HepG2 (cell line): ENCODE results near the gene C19orf18. TPM values are rescaled to one million over a fixed set of nuclear protein-coding genes. Genes with fewer than 3 reads are reported as not detected.

Experiments used
- CREB1 ChIP-seq, 2 experiments: fragments of 450-650 bp in 1 of 2; IDR thresholded peaks; 2 replicates each; pipeline ENCODE4 v1.6.1; 2016 to 2017; ENCODE audit warnings: control low read depth in 1 of 2, mild to moderate bottlenecking in 1 of 2, missing compliant biosample characterization in 1 of 2, missing genetic modification characterization in 1 of 2
- U2AF1 ChIP-seq: fragments of 200-400 bp; formaldehyde crosslinking; optimal IDR thresholded peaks from 2 replicates; pipeline ENCODE3; 2017; ENCODE audit warnings: mild to moderate bottlenecking, low read depth, low read length
- ZNF563 ChIP-seq: sonication (generic); formaldehyde crosslinking; IDR thresholded peaks from 2 replicates; pipeline ENCODE4 v1.8.0; 2022; ENCODE audit warnings: mild to moderate bottlenecking, moderate library complexity, missing genetic modification reagents
- polyA plus RNA-seq, 8 experiments: library from polyadenylated mRNA; depleted of rRNA in 3 of 8; stranded (reverse) in 7 of 8; unstranded in 1 of 8; fragments of >200 nt; fragmentation: Illumina TruSeq in 4 of 8; extraction: Trizol in 4 of 8; gene quantifications; 2 replicates each; pipeline versions ENCODE4 v1.2.1 to v1.2.3, GENCODE V29; 2011 to 2016; ENCODE audit warnings: low read depth in 4 of 8, missing spikeins in 1 of 8, mixed read lengths in 1 of 8; ENCODE audit not compliant: insufficient read depth in 1 of 8
- total RNA-seq, 5 experiments: library from RNA; depleted of rRNA; stranded (reverse); fragments of >200 nt; fragmentation: Illumina TruSeq; extraction: Trizol; gene quantifications; 2 replicates each; pipeline ENCODE4 v1.2.3, GENCODE V29; 2016; ENCODE audit warnings: low read depth in 1 of 5
- TF ChIP-seq, protein P1 (sequence below): sonication (generic); formaldehyde crosslinking; IDR thresholded peaks from 2 replicates; pipeline ENCODE4 v1.4.0; 2020; ENCODE audit warnings: missing genetic modification reagents, borderline replicate concordance
- TF ChIP-seq, protein P2 (sequence below): sonication (generic); formaldehyde crosslinking; IDR thresholded peaks from 2 replicates; pipeline ENCODE4 v1.9.0; 2021; ENCODE audit warnings: missing genetic modification reagents, borderline replicate concordance
- TF ChIP-seq, protein P3 (sequence below): sonication (generic); formaldehyde crosslinking; IDR thresholded peaks from 2 replicates; pipeline ENCODE4 v1.9.0; 2022; ENCODE audit warnings: low read depth, missing genetic modification reagents
- TF ChIP-seq, protein P4 (sequence below): sonication (generic); formaldehyde crosslinking; IDR thresholded peaks from 2 replicates; pipeline ENCODE4 v1.4.0; 2020; ENCODE audit warnings: missing genetic modification reagents, borderline replicate concordance
- TF ChIP-seq, protein P5 (sequence below): IDR thresholded peaks from 2 replicates; pipeline ENCODE4 v1.6.1; 2016; ENCODE audit warnings: missing genetic modification reagents, missing compliant biosample characterization
- TF ChIP-seq, protein P6 (sequence below): sonication (generic); formaldehyde crosslinking; IDR thresholded peaks from 2 replicates; pipeline ENCODE4 v1.8.1; 2023; ENCODE audit warnings: mild to moderate bottlenecking, missing genetic modification reagents
- TF ChIP-seq, protein P7 (sequence below): sonication (generic); formaldehyde crosslinking; IDR thresholded peaks from 2 replicates; pipeline ENCODE4 v1.4.0; 2020; ENCODE audit warnings: mild to moderate bottlenecking, low read depth, missing genetic modification reagents
- TF ChIP-seq, protein P8 (sequence below): sonication (generic); formaldehyde crosslinking; IDR thresholded peaks from 2 replicates; pipeline ENCODE4 v1.8.1; 2023; ENCODE audit warnings: missing genetic modification reagents, inconsistent platforms, borderline replicate concordance

Gene C19orf18
- total and polyA plus RNA-seq, 2 of the 13 experiments (the other 11 are each of a cell fraction or from before 2014, with no cell fraction given) = 0.38 to 0.55 TPM

DNA sequence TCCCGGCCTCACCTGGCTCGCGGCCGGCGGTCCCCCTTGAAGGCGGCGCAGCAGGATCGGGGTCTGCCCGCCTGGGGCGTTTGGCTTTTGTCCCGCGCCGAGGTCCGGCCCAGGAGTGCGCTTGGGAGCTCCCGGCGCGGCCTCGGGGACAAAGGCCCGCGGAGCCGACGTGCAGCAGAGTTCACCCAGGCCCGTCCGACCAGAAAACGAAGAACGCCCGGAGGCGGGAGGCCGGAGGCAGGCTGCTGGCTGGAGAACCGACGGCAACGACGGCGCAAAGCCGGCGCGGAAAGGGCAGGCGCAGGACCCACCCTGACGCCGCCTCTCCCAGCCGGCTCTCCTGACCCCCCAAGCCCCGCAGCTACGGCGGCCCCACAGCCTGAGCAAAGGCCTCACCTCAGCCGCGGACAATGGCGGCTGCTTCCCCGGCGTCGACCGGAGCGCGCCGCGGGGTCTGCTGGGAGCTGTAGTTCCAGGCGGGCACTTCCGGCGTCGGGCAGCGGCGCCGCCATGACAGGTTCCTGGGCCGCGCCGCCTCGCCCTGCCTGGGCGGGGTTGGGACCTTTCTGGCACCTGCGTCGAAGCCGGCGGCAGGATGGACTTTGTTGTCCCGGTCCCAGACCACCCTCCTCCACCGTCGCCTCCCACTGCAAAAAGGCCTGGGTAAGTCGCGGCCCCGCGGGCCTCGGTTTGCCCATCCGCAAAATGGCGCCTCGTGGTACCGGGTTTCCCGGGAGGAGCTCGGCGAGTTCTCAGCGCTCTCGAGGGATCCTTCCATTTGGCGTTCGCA is 28.2 kb upstream of the C19orf18 start, which contains the start of gene ZNF606 (continued):
- TF ChIP-seq U2AF1 (no peak), CREB1 (IDR thresholded peaks at IDR 0.05) (peak; percentile 68), CREB1 (CRISPR knock-in tag; IDR thresholded peaks at IDR 0.05) (no peak; the same call in 1 of the 2 replicates), ZNF563 (CRISPR knock-in tag) (peak; percentile 89)
- TF ChIP-seq, protein P1, sequence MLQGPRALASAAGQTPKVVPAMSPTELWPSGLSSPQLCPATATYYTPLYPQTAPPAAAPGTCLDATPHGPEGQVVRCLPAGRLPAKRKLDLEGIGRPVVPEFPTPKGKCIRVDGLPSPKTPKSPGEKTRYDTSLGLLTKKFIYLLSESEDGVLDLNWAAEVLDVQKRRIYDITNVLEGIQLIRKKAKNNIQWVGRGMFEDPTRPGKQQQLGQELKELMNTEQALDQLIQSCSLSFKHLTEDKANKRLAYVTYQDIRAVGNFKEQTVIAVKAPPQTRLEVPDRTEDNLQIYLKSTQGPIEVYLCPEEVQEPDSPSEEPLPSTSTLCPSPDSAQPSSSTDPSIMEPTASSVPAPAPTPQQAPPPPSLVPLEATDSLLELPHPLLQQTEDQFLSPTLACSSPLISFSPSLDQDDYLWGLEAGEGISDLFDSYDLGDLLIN (CRISPR knock-in tag) = no peak
- TF ChIP-seq, protein P2, sequence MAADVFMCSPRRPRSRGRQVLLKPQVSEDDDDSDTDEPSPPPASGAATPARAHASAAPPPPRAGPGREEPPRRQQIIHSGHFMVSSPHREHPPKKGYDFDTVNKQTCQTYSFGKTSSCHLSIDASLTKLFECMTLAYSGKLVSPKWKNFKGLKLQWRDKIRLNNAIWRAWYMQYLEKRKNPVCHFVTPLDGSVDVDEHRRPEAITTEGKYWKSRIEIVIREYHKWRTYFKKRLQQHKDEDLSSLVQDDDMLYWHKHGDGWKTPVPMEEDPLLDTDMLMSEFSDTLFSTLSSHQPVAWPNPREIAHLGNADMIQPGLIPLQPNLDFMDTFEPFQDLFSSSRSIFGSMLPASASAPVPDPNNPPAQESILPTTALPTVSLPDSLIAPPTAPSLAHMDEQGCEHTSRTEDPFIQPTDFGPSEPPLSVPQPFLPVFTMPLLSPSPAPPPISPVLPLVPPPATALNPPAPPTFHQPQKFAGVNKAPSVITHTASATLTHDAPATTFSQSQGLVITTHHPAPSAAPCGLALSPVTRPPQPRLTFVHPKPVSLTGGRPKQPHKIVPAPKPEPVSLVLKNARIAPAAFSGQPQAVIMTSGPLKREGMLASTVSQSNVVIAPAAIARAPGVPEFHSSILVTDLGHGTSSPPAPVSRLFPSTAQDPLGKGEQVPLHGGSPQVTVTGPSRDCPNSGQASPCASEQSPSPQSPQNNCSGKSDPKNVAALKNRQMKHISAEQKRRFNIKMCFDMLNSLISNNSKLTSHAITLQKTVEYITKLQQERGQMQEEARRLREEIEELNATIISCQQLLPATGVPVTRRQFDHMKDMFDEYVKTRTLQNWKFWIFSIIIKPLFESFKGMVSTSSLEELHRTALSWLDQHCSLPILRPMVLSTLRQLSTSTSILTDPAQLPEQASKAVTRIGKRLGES (CRISPR knock-in tag) = no peak
- TF ChIP-seq, protein P3, sequence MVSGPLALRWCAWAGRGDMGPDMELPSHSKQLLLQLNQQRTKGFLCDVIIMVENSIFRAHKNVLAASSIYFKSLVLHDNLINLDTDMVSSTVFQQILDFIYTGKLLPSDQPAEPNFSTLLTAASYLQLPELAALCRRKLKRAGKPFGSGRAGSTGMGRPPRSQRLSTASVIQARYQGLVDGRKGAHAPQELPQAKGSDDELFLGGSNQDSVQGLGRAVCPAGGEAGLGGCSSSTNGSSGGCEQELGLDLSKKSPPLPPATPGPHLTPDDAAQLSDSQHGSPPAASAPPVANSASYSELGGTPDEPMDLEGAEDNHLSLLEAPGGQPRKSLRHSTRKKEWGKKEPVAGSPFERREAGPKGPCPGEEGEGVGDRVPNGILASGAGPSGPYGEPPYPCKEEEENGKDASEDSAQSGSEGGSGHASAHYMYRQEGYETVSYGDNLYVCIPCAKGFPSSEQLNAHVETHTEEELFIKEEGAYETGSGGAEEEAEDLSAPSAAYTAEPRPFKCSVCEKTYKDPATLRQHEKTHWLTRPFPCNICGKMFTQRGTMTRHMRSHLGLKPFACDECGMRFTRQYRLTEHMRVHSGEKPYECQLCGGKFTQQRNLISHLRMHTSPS (CRISPR knock-in tag) = no peak
- TF ChIP-seq, protein P4, sequence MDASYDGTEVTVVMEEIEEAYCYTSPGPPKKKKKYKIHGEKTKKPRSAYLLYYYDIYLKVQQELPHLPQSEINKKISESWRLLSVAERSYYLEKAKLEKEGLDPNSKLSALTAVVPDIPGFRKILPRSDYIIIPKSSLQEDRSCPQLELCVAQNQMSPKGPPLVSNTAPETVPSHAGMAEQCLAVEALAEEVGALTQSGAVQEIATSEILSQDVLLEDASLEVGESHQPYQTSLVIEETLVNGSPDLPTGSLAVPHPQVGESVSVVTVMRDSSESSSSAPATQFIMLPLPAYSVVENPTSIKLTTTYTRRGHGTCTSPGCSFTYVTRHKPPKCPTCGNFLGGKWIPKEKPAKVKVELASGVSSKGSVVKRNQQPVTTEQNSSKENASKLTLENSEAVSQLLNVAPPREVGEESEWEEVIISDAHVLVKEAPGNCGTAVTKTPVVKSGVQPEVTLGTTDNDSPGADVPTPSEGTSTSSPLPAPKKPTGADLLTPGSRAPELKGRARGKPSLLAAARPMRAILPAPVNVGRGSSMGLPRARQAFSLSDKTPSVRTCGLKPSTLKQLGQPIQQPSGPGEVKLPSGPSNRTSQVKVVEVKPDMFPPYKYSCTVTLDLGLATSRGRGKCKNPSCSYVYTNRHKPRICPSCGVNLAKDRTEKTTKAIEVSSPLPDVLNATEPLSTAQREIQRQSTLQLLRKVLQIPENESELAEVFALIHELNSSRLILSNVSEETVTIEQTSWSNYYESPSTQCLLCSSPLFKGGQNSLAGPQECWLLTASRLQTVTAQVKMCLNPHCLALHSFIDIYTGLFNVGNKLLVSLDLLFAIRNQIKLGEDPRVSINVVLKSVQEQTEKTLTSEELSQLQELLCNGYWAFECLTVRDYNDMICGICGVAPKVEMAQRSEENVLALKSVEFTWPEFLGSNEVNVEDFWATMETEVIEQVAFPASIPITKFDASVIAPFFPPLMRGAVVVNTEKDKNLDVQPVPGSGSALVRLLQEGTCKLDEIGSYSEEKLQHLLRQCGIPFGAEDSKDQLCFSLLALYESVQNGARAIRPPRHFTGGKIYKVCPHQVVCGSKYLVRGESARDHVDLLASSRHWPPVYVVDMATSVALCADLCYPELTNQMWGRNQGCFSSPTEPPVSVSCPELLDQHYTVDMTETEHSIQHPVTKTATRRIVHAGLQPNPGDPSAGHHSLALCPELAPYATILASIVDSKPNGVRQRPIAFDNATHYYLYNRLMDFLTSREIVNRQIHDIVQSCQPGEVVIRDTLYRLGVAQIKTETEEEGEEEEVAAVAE (CRISPR knock-in tag) = peak; percentile 32; the same call in 1 of the 2 replicates
- TF ChIP-seq, protein P5, sequence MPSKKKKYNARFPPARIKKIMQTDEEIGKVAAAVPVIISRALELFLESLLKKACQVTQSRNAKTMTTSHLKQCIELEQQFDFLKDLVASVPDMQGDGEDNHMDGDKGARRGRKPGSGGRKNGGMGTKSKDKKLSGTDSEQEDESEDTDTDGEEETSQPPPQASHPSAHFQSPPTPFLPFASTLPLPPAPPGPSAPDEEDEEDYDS (CRISPR knock-in tag) = peak; percentile 53; the same call in 1 of the 2 replicates
- TF ChIP-seq, protein P6, sequence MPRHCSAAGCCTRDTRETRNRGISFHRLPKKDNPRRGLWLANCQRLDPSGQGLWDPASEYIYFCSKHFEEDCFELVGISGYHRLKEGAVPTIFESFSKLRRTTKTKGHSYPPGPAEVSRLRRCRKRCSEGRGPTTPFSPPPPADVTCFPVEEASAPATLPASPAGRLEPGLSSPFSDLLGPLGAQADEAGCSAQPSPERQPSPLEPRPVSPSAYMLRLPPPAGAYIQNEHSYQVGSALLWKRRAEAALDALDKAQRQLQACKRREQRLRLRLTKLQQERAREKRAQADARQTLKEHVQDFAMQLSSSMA (CRISPR knock-in tag) = peak; percentile 98
- TF ChIP-seq, protein P7, sequence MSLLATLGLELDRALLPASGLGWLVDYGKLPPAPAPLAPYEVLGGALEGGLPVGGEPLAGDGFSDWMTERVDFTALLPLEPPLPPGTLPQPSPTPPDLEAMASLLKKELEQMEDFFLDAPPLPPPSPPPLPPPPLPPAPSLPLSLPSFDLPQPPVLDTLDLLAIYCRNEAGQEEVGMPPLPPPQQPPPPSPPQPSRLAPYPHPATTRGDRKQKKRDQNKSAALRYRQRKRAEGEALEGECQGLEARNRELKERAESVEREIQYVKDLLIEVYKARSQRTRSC (CRISPR knock-in tag) = no peak
- TF ChIP-seq, protein P8, sequence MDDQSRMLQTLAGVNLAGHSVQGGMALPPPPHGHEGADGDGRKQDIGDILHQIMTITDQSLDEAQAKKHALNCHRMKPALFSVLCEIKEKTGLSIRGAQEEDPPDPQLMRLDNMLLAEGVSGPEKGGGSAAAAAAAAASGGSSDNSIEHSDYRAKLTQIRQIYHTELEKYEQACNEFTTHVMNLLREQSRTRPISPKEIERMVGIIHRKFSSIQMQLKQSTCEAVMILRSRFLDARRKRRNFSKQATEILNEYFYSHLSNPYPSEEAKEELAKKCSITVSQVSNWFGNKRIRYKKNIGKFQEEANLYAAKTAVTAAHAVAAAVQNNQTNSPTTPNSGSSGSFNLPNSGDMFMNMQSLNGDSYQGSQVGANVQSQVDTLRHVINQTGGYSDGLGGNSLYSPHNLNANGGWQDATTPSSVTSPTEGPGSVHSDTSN (CRISPR knock-in tag) = peak; percentile 70; the same call in 1 of the 2 replicates
